Subcutaneous abdominal adipose tissue (tissue), 5 donors: Measurements from ENCODE around the gene EPB41L3.
"Not testable (repeated sequence)": the region's sequence is repeated elsewhere in the genome, so short reads cannot be mapped to it uniquely, and the experiment has no call there.

Source experiments
- H3K27ac ChIP-seq: one replicate; pipeline ENCODE4 v1.7.0; 2013; ENCODE audit warnings: low read depth, mild to moderate bottlenecking, inconsistent platforms, low read length, moderate library complexity
- H3K27me3 ChIP-seq, 5 donors: one replicate each; pipeline ENCODE4 v1.7.0; 2013; ENCODE audit warnings: low read length in 5 of 5, inconsistent platforms in 1 of 5; ENCODE audit not compliant: control insufficient read depth in 5 of 5, insufficient read depth in 4 of 5
- H3K36me3 ChIP-seq, 5 donors: one replicate each; pipeline ENCODE4 v1.7.0; 2013; ENCODE audit warnings: low read length in 5 of 5; ENCODE audit not compliant: control insufficient read depth in 5 of 5, insufficient read depth in 5 of 5
- H3K4me1 ChIP-seq, 5 donors: one replicate each; pipeline ENCODE4 v1.7.0; 2013; ENCODE audit warnings: low read length in 5 of 5, mild to moderate bottlenecking in 3 of 5, moderate library complexity in 1 of 5; ENCODE audit not compliant: control insufficient read depth in 5 of 5, insufficient read depth in 5 of 5
- H3K4me3 ChIP-seq, 5 donors: one replicate each; pipeline ENCODE4 v1.7.0; 2013; ENCODE audit warnings: low read length in 5 of 5, low read depth in 1 of 5
- H3K9ac ChIP-seq, 5 donors: one replicate each; pipeline ENCODE4 v1.7.0; 2013; ENCODE audit warnings: low read length in 5 of 5, mild to moderate bottlenecking in 4 of 5, moderate library complexity in 3 of 5
- H3K9me3 ChIP-seq, 5 donors: one replicate each; pipeline ENCODE4 v1.7.0; 2013; ENCODE audit warnings: low read length in 5 of 5; ENCODE audit not compliant: control insufficient read depth in 5 of 5
- donor health status: healthy.
- donor health status: healthy.
- donor health status: healthy.
- donor health status: healthy.
- donor health status: healthy.

The EPB41L3 gene

DNA sequence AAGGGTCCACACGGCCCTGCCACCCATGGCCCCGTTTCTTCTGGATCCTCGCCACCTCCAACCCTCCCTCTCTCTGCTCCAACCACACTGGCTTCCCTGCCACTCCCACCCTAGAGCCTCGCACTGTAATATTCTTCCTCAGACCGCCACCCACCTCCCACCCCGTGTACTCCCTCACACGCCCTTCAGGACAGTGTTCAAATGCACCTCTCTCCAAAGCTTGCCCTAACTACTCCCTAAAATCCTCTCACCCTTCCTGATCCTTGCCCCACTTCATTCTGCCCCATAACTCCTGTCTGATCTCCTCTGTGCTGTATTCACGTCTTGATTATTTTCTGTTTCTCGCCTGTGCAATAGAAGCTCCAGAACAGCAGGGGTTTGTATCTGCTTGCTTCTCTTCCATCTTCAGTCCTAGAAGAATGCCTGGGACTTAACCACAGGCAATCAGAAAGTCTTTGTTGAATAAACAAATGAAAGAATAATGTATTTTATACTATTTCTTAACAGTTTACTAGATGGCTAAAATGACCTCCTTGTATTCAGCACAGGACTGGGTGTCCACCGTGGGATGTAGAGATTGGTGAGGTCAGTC lies 25.5 kb downstream of the EPB41L3 start:
- no peaks in the 10 kb centered on the region for H3K27me3 ChIP-seq
- no peak overlapping the region for H3K4me3 ChIP-seq
- H3K9me3 ChIP-seq, result no peaks in the 10 kb centered on the region
- H3K36me3 ChIP-seq, result no peaks in the 10 kb centered on the region
- peak overlapping the region in 1 of 5 donors; percentile 57 for H3K9ac ChIP-seq
- peaks cover 0 to 55% (median 45%) of the 10 kb centered on the region in 5 donors for H3K4me1 ChIP-seq
- H3K27ac ChIP-seq, result no peak overlapping the region

DNA sequence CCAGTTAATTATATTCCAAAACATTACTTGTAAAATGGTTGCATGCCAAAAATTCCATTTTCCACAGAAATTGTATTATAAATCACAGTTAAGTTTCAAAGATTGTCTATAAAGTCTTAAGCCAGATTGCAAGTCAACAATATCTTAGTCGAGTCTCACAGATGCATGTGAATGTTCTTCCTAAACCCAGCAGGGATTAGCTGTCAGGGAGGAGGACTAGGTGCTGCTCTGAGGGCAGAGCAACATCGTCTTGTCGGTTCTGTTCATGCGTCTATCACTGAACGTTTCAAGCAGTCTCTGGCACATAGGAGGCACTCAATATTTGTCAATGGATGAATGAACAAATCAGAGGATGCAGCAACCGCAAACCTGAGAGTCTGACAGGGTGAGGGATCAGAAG lies 27.0 kb downstream of the EPB41L3 start:
- H3K4me1 ChIP-seq, result peaks cover 0 to 59% (median 45%) of the 10 kb centered on the region in 5 donors
- no peaks in the 10 kb centered on the region for H3K36me3 ChIP-seq
- no peak overlapping the region for H3K27ac ChIP-seq
- H3K27me3 ChIP-seq, result no peaks in the 10 kb centered on the region
- no peaks in the 10 kb centered on the region for H3K9me3 ChIP-seq
- peak overlapping the region in 1 of 5 donors; percentile 26 for H3K9ac ChIP-seq
- no peak overlapping the region for H3K4me3 ChIP-seq

DNA sequence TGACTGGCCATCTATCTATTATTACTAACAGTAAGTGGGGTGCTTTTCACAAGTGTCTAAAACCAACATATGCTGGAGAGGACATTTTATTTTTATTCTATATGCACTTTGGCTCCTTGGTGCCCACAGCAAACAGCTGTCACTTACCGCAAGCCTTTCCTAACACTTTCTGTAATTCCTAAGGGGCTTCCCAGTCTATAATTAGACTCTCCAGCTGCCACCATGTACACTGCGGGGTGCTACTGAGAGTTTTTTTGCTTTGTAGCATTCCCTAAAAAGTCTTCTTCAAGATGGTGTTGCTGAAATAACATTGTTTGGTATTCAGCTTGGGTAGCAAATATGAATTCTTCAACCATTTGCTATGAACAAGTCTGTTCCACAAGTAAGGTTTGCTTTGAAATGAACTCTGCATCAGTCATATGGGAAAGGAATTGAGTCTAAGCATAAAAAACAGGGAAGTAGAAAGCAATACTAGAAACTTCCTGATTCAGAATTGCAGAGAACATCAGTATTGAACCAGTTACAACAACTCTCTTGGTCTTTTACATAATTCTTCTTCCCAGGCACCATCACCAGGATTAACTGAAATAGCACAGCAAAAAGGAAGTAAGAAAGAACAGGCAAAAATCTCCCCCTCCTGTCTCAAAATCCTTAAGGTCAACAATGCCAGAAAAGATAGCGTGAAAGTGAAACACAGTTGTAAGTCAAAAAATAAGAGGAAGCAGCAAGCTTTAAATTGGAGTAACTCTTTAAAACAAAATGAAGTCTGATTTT lies 28.6 kb downstream of the EPB41L3 start:
- Histone ChIP-seq H3K36me3 (no peaks in the 10 kb centered on the region), H3K9me3 (no peaks in the 10 kb centered on the region), H3K4me1 (peaks cover 0 to 67% (median 51%) of the 10 kb centered on the region in 5 donors), H3K27me3 (no peaks in the 10 kb centered on the region), H3K4me3 (peak overlapping the region in 2 of 5 donors; percentile 18 to 20), H3K27ac (peak overlapping the region; percentile 14), H3K9ac (no peak overlapping the region)

DNA sequence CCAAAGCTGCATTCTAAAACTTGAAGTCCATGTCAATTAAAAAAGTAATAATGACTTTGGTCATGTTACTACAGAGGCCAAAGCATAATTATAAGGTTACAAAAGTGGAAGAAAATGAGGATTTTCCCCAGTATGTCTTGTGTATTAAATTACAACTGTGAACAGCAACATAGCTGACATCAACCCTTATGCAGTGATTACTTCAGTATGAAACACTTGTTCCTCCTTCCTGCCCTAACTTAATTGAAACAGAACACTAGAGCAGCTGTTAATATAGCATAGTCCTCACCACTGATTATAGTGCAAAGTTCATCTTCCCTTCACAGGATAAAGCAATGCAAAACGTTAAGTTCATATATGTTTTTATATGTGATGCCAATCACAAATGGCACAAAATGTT lies 29.9 kb downstream of the EPB41L3 start:
- H3K27me3 ChIP-seq, result no peaks in the 10 kb centered on the region

DNA sequence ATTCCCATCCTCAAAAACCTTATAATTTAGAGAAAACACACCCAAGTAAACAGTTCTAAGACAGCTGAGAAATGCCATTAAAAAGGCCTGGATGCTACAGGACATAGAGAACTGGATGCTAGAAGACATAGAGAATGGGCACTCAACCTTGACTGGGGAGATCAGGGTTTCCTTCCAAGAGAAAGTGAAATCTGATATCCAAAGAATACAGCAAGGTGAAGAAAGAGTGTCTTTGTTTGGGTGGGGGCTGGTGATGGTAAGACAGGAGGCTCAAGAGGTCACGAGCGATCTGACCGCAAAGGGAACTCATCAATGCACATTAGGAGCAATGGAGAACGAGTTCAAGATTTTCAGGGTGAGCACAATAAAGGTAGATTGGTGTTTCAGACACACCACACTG lies 31.6 kb downstream of the EPB41L3 start:
- peaks cover 0 to 44% (median 39%) of the 10 kb centered on the region in 5 donors for H3K4me1 ChIP-seq
- H3K27ac ChIP-seq, result no peak overlapping the region
- H3K9me3 ChIP-seq, result no peaks in the 10 kb centered on the region
- H3K36me3 ChIP-seq, result no peaks in the 10 kb centered on the region
- H3K4me3 ChIP-seq, result no peak overlapping the region
- no peaks in the 10 kb centered on the region for H3K27me3 ChIP-seq
- H3K9ac ChIP-seq, result no peak overlapping the region

More for the DNA sequence above, 29.9 kb downstream of the EPB41L3 start:
- H3K9me3 ChIP-seq, result no peaks in the 10 kb centered on the region
- H3K27ac ChIP-seq, result no peak overlapping the region
- H3K9ac ChIP-seq, result no peak overlapping the region
- no peaks in the 10 kb centered on the region for H3K36me3 ChIP-seq
- H3K4me3 ChIP-seq, result no peak overlapping the region
- H3K4me1 ChIP-seq, result peaks cover 0 to 57% (median 47%) of the 10 kb centered on the region in 5 donors

DNA sequence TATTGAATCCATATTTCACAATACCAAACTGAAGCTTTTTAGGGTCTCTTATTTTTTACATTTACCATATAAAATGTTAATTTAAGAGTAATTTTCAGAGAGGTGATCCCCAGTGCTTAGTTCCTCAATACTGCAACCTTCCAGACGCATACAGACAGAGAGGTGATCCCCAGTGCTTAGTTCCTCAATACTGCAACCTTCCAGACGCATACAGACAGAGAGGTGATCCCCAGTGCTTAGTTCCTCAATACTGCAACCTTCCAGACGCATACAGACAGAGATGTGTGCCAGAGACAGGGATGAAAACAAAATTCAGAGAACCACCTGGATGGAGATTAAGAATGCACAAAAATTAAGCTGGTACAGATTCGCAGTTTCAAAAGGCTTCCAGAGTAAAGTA lies 32.3 kb downstream of the EPB41L3 start:
- H3K27ac ChIP-seq, H3K36me3 ChIP-seq, H3K9ac ChIP-seq, H3K4me3 ChIP-seq, H3K9me3 ChIP-seq, H3K27me3 ChIP-seq: not testable (repeated sequence)
- peaks cover 0 to 39% (median 36%) of the 10 kb centered on the region in 5 donors for H3K4me1 ChIP-seq

DNA sequence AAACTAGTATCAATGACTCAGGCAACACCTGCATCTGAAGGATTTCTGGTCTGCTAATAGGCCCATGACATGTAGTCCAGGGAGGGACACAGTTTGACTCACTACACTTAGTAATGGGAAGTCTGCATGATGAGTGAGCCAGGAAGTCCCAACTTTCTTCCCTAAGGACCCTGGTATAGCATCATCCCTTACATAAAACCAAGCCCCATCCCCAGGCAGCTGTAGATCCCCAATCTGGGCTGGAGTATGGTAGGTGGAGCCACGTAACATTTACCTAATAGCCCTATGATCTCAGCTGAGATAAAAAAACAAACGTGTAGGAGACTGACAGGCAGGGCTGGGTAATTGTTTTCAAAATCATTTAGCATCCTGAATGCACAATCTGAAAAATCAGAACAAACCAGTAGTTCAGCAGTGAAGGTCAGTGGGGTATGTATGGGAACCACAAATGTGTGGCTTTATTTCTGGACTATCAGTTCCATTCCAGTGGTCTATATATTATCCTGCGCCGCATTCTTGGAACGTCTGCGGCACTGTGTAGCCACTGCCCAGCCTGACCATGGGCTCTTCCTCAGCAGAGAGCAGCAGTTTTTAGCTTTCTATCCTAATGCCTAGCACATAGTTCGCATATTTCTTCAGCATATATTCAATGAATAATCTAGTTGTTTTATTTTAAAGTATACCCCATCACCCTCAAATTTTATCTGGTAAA lies 33.5 kb downstream of the EPB41L3 start:
- Histone ChIP-seq H3K36me3 (no peaks in the 10 kb centered on the region), H3K27me3 (no peaks in the 10 kb centered on the region), H3K27ac (no peak overlapping the region), H3K4me3 (no peak overlapping the region), H3K4me1 (peaks cover 0 to 32% (median 24%) of the 10 kb centered on the region in 5 donors), H3K9ac (no peak overlapping the region), H3K9me3 (no peaks in the 10 kb centered on the region)

DNA sequence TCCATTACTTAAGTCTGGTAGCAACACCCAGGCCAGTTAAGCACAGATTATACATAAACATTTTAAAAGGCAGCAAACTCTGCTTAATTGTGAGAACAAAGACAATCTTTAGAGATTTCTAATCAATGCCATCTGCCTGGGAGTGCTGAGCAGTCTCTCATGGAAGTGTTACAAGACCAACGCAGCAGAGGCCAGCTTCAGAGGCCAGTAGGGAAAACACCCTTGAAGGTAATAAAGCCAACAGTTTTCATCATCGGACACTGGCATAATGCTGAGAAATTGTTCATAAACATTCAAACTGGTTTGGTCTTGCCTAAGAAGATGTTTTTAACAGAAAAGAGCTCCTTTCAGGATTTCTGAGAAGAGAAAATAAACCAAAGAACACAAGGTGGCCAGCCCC lies 35.0 kb downstream of the EPB41L3 start:
- Histone ChIP-seq H3K27ac (peak overlapping the region; percentile 20), H3K4me1 (peaks cover 0 to 23% (median 15%) of the 10 kb centered on the region in 5 donors), H3K36me3 (no peaks in the 10 kb centered on the region), H3K27me3 (no peaks in the 10 kb centered on the region), H3K4me3 (no peak overlapping the region), H3K9ac (no peak overlapping the region), H3K9me3 (no peaks in the 10 kb centered on the region)

DNA sequence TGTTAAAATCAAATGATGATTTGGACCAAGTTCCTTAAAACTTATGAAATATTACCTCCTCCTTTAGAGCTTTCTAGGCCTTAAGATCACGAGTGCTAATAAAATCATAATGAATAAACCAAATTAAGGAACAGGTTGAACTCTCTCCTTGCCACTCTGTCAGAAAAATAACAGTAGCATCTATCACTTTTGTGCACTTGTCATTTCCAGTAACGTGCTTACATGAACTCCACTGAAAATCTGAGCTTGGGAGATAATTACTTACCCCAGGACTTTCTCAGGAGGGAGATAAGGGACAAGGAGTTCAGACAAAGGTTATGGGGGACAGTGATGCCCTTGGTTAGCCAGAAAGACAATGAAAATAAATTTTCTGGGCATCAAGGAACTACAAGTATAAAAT lies 36.0 kb downstream of the EPB41L3 start:
- Histone ChIP-seq H3K27me3 (no peaks in the 10 kb centered on the region), H3K9me3 (no peaks in the 10 kb centered on the region), H3K36me3 (no peaks in the 10 kb centered on the region), H3K4me1 (peaks cover 0 to 22% (median 13%) of the 10 kb centered on the region in 5 donors), H3K9ac (no peak overlapping the region), H3K27ac (no peak overlapping the region), H3K4me3 (no peak overlapping the region)

DNA sequence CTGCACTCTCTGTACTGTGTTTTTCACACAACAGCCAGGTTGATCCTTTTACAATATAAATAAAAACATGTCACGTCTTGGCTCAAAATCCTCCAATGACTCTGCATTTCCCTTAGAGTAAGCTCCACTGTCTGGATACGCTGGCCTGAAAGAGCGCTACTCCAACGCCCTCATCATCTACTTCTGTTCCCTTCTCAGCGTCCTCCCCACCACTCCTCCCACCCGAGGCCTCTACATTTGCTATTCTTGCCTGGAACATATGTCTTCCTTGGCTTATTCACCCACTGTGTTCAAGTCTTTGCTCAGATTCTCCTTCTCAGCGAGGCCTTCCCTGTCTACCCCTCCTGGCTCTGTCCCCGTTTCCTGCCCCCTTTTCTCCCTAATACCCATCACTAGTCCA lies 37.6 kb downstream of the EPB41L3 start:
- Histone ChIP-seq H3K27ac (no peak overlapping the region), H3K36me3 (no peaks in the 10 kb centered on the region), H3K4me1 (peaks cover 0 to 22% (median 12%) of the 10 kb centered on the region in 5 donors), H3K4me3 (no peak overlapping the region), H3K27me3 (no peaks in the 10 kb centered on the region), H3K9me3 (no peaks in the 10 kb centered on the region), H3K9ac (no peak overlapping the region)
